Liver (tissue), 3 donors: Measurements from ENCODE around the gene EBF3.

Experiments used
- ATF3 ChIP-seq: IDR thresholded peaks from 2 replicates; pipeline ENCODE4 v1.6.1; 2016; ENCODE audit warnings: antibody characterized with exemption
- GABPA ChIP-seq, 2 donors: IDR thresholded peaks in 1 of 2; conservative IDR thresholded peaks in 1 of 2; 2 replicates each; pipeline ENCODE4 v1.6.1; 2016; ENCODE audit warnings: antibody characterized with exemption in 2 of 2, mild to moderate bottlenecking in 1 of 2, moderate library complexity in 1 of 2
- JUND ChIP-seq, 2 donors: IDR thresholded peaks; 2 replicates each; pipeline ENCODE4 v1.6.1; 2016; ENCODE audit warnings: antibody characterized with exemption in 2 of 2
- RAD21 ChIP-seq, 2 donors: IDR thresholded peaks; 2 replicates each; pipeline ENCODE4 v1.6.1; 2016; ENCODE audit warnings: antibody characterized with exemption in 2 of 2, mild to moderate bottlenecking in 2 of 2
- RXRA ChIP-seq, 2 donors: IDR thresholded peaks; 2 replicates each; pipeline ENCODE4 v1.6.1; 2017 to 2018; ENCODE audit warnings: antibody characterized with exemption in 2 of 2, mild to moderate bottlenecking in 1 of 2
- YY1 ChIP-seq: IDR thresholded peaks from 2 replicates; pipeline ENCODE4 v1.6.1; 2016; ENCODE audit warnings: antibody characterized with exemption, mild to moderate bottlenecking
- ZBTB33 ChIP-seq: IDR thresholded peaks from 2 replicates; pipeline ENCODE4 v1.6.1; 2016; ENCODE audit warnings: antibody characterized with exemption
- TF ChIP-seq, protein P1 (sequence below): fragments of 150-350 bp; IDR thresholded peaks from 2 replicates; pipeline ENCODE4 v1.5.1; 2017; ENCODE audit warnings: improper control_type of control experiment, low read depth, low read length; ENCODE audit not compliant: missing input control
- TF ChIP-seq, protein P2 (sequence below): IDR thresholded peaks from 2 replicates; pipeline ENCODE4 v1.6.1; 2016; ENCODE audit warnings: antibody characterized with exemption
- donor health status: healthy.
- donor health status: healthy.

DNA sequence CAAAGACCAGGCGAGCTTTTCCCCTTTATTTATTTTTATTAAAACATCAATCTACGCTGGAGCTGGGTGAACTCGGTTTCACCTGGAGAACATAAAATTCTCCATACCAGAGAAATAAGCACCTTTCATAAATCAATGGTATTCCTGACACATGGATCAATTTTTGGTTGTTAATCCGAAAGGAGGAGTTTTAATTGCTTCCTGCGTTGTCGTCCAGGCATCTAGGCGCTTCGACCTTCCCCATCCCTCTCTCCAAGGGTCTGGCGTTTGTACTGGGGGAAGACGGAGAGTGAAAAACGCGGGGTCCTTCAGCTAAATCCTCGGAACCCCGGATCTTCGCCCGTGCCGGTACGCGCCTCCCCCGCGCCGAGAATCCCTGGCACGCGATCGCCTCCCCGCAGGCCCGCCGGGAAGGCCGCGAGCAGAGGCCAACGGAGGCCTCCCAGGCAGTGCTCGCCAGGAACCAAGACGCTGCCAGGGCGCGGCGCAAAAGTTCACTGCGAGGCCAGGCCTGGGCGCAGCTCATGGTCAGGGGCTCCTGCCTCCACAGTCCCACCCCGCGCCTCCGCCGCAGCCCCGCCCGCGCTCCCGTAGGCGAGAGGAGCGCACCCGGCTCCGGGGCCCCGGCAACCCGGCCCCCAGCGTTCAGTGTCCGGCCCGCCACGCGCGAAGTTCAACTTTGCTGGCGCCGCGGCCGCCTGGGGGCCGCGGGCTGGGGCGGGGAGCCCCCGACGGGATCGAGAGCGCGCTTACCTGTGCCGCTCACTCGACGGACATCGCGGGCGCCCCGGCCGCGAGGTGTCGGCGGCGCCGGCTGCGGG, 8.3 kb upstream of the EBF3 start:
- TF ChIP-seq, protein P1, sequence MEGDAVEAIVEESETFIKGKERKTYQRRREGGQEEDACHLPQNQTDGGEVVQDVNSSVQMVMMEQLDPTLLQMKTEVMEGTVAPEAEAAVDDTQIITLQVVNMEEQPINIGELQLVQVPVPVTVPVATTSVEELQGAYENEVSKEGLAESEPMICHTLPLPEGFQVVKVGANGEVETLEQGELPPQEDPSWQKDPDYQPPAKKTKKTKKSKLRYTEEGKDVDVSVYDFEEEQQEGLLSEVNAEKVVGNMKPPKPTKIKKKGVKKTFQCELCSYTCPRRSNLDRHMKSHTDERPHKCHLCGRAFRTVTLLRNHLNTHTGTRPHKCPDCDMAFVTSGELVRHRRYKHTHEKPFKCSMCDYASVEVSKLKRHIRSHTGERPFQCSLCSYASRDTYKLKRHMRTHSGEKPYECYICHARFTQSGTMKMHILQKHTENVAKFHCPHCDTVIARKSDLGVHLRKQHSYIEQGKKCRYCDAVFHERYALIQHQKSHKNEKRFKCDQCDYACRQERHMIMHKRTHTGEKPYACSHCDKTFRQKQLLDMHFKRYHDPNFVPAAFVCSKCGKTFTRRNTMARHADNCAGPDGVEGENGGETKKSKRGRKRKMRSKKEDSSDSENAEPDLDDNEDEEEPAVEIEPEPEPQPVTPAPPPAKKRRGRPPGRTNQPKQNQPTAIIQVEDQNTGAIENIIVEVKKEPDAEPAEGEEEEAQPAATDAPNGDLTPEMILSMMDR, result no peak
- TF ChIP-seq ATF3, result no peak
- TF ChIP-seq YY1, result no peak
- TF ChIP-seq RXRA (IDR thresholded peaks at IDR 0.05), result no peak
- TF ChIP-seq ZBTB33, result no peak
- TF ChIP-seq JUND (IDR thresholded peaks at IDR 0.05), result no peak
- no peak for TF ChIP-seq RAD21 (IDR thresholded peaks at IDR 0.05)
- TF ChIP-seq, protein P2, sequence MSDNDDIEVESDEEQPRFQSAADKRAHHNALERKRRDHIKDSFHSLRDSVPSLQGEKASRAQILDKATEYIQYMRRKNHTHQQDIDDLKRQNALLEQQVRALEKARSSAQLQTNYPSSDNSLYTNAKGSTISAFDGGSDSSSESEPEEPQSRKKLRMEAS, result no peak
- TF ChIP-seq GABPA (IDR thresholded peaks at IDR 0.05 in 1 of 2, conservative IDR thresholded peaks at IDR 0.05 in 1 of 2), result no peak
